Measurements from ENCODE around the gene AANAT. TPM values are rescaled to one million over a fixed set of nuclear protein-coding genes. Genes with fewer than 3 reads are reported as not detected.

Gene AANAT
- total and polyA plus RNA-seq, 2 donors (not counting 3 experiments of a cell fraction or from before 2014, with no cell fraction given): not detected

DNA sequence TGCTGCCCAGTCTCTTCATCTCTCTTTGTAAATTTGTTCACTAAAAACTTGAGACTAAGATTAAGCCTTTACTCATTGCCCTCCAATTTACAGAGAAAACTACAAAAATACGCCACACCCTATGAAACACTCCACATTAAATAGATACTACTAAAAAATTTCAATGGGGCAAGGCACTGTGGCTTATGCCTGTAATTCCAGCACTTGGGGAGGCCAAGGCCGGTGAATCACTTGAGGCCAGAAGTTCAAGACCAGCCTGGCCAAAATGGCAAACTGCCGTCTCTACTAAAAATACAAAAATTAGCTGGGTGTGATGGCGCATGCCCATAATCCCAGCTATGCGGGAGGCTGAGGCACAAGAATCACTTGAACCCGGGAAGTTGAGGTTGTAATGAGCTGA, 18.3 kb upstream of the AANAT start:
- ChIA-PET POLR2A (no interaction called here), CTCF (interaction anchor here (1.1 to 2.4 kb wide), 3 partner anchors 10 to 41 kb away, joined by 3 to 12 read pairs (median 3); no protein-coding TSS in a partner anchor)
- dilution Hi-C loops (cut with MboI; ENCODE audit: extremely low pct_ligation_motif_present, low sequenced_read_pairs) (loop anchor here (25.0 kb wide), 1 partner anchor 237 kb away; no protein-coding TSS in a partner anchor), intact Hi-C loops (cut with micrococcal nuclease) (no loop called here)
- Histone ChIP-seq H2AFZ (ENCODE audit: low read depth, low read length) (no peak overlapping the region), H3K27ac (ENCODE audit: insufficient read depth, low read depth, low read length) (no peak overlapping the region), H4K20me1 (replicated peaks; ENCODE audit: control insufficient read depth, extremely low read depth, insufficient read depth, low read length) (no peaks in the 10 kb centered on the region), H3K4me2 (ENCODE audit: insufficient read depth, low read length) (no peak overlapping the region), H3K79me2 (ENCODE audit: control insufficient read depth, insufficient read depth, low read length) (peaks cover 69% of the 10 kb centered on the region), H3K9me1 (replicated peaks; ENCODE audit: control insufficient read depth, extremely low read depth, insufficient read depth, low read length) (no peaks in the 10 kb centered on the region), H3K9ac (replicated peaks; ENCODE audit: extremely low read depth, insufficient read depth, low read length) (no peak overlapping the region), H3K36me3 (ENCODE audit: control insufficient read depth in 2 of 2, extremely low read depth in 1 of 2, insufficient read depth in 2 of 2, low read length in 2 of 2) (no peaks in the 10 kb centered on the region), H3K9me3 (replicated peaks; ENCODE audit: control insufficient read depth, insufficient read depth, low read length) (no peaks in the 10 kb centered on the region), H3K4me3 (replicated peaks in 1 of 3; ENCODE audit: insufficient read depth in 1 of 3, low read depth in 1 of 3, low read length in 3 of 3) (no peak overlapping the region), H3K27me3 (ENCODE audit: control insufficient read depth in 2 of 2, insufficient read depth in 2 of 2, low read length in 2 of 2) (no peaks in the 10 kb centered on the region), H3K4me1 (ENCODE audit: control insufficient read depth, extremely low read depth, insufficient read depth, low read length) (peaks cover 39% of the 10 kb centered on the region)
- TF ChIP-seq GATA2 (IDR thresholded peaks at IDR 0.05; ENCODE audit: insufficient read depth, insufficient read length, low read depth, low read length) (no peak), EZH2 (IDR thresholded peaks at IDR 0.05; ENCODE audit: borderline replicate concordance, low read depth, low read length, severe bottlenecking) (no peak), MYC (IDR thresholded peaks at IDR 0.05; ENCODE audit: low read depth, low read length) (no peak), JUN (IDR thresholded peaks at IDR 0.05; ENCODE audit: borderline replicate concordance, insufficient read depth, insufficient read length, low read depth) (no peak), POLR2A (IDR thresholded peaks at IDR 0.05; ENCODE audit: low read depth, low read length) (no peak), FOS (IDR thresholded peaks at IDR 0.05; ENCODE audit: borderline replicate concordance, insufficient read depth, low read length) (no peak)
- TF ChIP-seq, protein P1, sequence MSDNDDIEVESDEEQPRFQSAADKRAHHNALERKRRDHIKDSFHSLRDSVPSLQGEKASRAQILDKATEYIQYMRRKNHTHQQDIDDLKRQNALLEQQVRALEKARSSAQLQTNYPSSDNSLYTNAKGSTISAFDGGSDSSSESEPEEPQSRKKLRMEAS (IDR thresholded peaks at IDR 0.05; ENCODE audit: insufficient read depth, insufficient read length): no peak
- DNase-seq (ENCODE audit: low read depth, low spot score) (no peak), FAIRE-seq (no peak)
- BruUV-seq (replicated peaks): no TSS peak

- no peak overlapping the region for H3K9ac ChIP-seq (replicated peaks; ENCODE audit: extremely low read depth, insufficient read depth, low read length)
- no peaks in the 10 kb centered on the region for H4K20me1 ChIP-seq (replicated peaks; ENCODE audit: control insufficient read depth, extremely low read depth, insufficient read depth, low read length)
- H3K79me2 ChIP-seq (ENCODE audit: control insufficient read depth, insufficient read depth, low read length): peaks cover 50% of the 10 kb centered on the region
- dilution Hi-C loops (cut with MboI; ENCODE audit: extremely low pct_ligation_motif_present, low sequenced_read_pairs) (no loop called here), intact Hi-C loops (cut with micrococcal nuclease) (no loop called here)
- H3K4me3 ChIP-seq (replicated peaks in 1 of 3; ENCODE audit: insufficient read depth in 1 of 3, low read depth in 1 of 3, low read length in 3 of 3): peak overlapping the region in 1 of 3 experiments; percentile 43
- DNase-seq (ENCODE audit: low read depth, low spot score) (no peak), FAIRE-seq (no peak)
- no peaks in the 10 kb centered on the region for H3K9me1 ChIP-seq (replicated peaks; ENCODE audit: control insufficient read depth, extremely low read depth, insufficient read depth, low read length)
- POLR2A ChIA-PET: no interaction called here
- CTCF ChIA-PET: interaction anchor here (0.7 to 9.3 kb wide), 4 partner anchors 24 to 67 kb away, joined by 3 to 319 read pairs (median 4); no protein-coding TSS in a partner anchor
- H3K9me3 ChIP-seq (replicated peaks; ENCODE audit: control insufficient read depth, insufficient read depth, low read length): no peaks in the 10 kb centered on the region
- no peak overlapping the region for H3K27ac ChIP-seq (ENCODE audit: insufficient read depth, low read depth, low read length)
- BruUV-seq (replicated peaks): TSS peak; percentile 42
- H3K27me3 ChIP-seq (ENCODE audit: control insufficient read depth in 2 of 2, insufficient read depth in 2 of 2, low read length in 2 of 2): no peaks in the 10 kb centered on the region
- no peak overlapping the region for H2AFZ ChIP-seq (ENCODE audit: low read depth, low read length)
- peak overlapping the region; percentile 81 for H3K4me2 ChIP-seq (ENCODE audit: insufficient read depth, low read length)
- peaks cover 20% of the 10 kb centered on the region for H3K4me1 ChIP-seq (ENCODE audit: control insufficient read depth, extremely low read depth, insufficient read depth, low read length)
- no peak for TF ChIP-seq GATA2 (IDR thresholded peaks at IDR 0.05; ENCODE audit: insufficient read depth, insufficient read length, low read depth, low read length)
- TF ChIP-seq MYC (IDR thresholded peaks at IDR 0.05; ENCODE audit: low read depth, low read length): no peak
- TF ChIP-seq, protein P1 (IDR thresholded peaks at IDR 0.05; ENCODE audit: insufficient read depth, insufficient read length): no peak
- TF ChIP-seq POLR2A (IDR thresholded peaks at IDR 0.05; ENCODE audit: low read depth, low read length): no peak
- TF ChIP-seq EZH2 (IDR thresholded peaks at IDR 0.05; ENCODE audit: borderline replicate concordance, low read depth, low read length, severe bottlenecking): no peak
- TF ChIP-seq JUN (IDR thresholded peaks at IDR 0.05; ENCODE audit: borderline replicate concordance, insufficient read depth, insufficient read length, low read depth): no peak
- TF ChIP-seq, protein P2, sequence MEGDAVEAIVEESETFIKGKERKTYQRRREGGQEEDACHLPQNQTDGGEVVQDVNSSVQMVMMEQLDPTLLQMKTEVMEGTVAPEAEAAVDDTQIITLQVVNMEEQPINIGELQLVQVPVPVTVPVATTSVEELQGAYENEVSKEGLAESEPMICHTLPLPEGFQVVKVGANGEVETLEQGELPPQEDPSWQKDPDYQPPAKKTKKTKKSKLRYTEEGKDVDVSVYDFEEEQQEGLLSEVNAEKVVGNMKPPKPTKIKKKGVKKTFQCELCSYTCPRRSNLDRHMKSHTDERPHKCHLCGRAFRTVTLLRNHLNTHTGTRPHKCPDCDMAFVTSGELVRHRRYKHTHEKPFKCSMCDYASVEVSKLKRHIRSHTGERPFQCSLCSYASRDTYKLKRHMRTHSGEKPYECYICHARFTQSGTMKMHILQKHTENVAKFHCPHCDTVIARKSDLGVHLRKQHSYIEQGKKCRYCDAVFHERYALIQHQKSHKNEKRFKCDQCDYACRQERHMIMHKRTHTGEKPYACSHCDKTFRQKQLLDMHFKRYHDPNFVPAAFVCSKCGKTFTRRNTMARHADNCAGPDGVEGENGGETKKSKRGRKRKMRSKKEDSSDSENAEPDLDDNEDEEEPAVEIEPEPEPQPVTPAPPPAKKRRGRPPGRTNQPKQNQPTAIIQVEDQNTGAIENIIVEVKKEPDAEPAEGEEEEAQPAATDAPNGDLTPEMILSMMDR (IDR thresholded peaks at IDR 0.05; ENCODE audit: extremely low read depth in 1 of 2, insufficient read depth in 1 of 2, low read depth in 1 of 2, low read length in 2 of 2): no peak
- no peak for TF ChIP-seq FOS (IDR thresholded peaks at IDR 0.05; ENCODE audit: borderline replicate concordance, insufficient read depth, low read length)
- TF ChIP-seq POLR2AphosphoS5 (IDR thresholded peaks at IDR 0.05; ENCODE audit: insufficient read depth, low read depth, low read length): no peak
- H3K36me3 ChIP-seq (ENCODE audit: control insufficient read depth in 2 of 2, extremely low read depth in 1 of 2, insufficient read depth in 2 of 2, low read length in 2 of 2): no peaks in the 10 kb centered on the region
Measured at GRCh38 chr17:76451506-76451905, 15.9 kb upstream of the AANAT start.

Measured in endothelial cell of umbilical vein (primary cell).